Esophagus squamous epithelium (tissue), 4 donors: ENCODE measurements around the gene DENND2A.

Source experiments
- POLR2A ChIP-seq, 4 donors: fragments of 450-650 bp; IDR thresholded peaks; one replicate each; pipeline ENCODE4 v1.6.1; 2017; ENCODE audit warnings: antibody characterized with exemption in 4 of 4, mild to moderate bottlenecking in 4 of 4, moderate library complexity in 3 of 4
- TF ChIP-seq, protein P1 (sequence below), 6 experiments: fragments of 450-650 bp in 4 of 6; fragments of 200-600 bp in 2 of 6; sonication (generic) in 2 of 6; IDR thresholded peaks; one replicate each; pipeline ENCODE4 v1.5.1; 2016 to 2019; ENCODE audit warnings: antibody characterized with exemption in 6 of 6, mild to moderate bottlenecking in 4 of 6, moderate library complexity in 4 of 6

DNA sequence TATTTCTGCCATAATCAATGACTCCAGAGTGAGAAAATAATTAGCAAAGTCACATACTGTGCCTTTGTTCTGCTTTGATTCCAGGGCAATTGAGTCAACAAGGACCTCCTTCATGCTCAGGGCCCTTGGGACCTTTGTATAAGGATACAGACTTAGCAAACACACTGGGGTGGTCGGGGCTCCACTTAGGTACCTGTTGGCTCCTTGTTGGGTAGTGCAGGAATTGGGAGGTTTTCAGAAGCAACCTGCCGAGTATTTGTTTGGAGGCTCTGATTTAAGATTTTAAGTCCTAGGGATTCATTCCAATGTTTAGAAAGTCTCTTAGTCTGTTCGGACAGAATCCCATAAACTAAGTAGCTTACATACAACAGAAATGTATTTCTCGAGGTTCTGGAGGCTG, 35.1 kb upstream of the DENND2A start:
- TF ChIP-seq, protein P1, sequence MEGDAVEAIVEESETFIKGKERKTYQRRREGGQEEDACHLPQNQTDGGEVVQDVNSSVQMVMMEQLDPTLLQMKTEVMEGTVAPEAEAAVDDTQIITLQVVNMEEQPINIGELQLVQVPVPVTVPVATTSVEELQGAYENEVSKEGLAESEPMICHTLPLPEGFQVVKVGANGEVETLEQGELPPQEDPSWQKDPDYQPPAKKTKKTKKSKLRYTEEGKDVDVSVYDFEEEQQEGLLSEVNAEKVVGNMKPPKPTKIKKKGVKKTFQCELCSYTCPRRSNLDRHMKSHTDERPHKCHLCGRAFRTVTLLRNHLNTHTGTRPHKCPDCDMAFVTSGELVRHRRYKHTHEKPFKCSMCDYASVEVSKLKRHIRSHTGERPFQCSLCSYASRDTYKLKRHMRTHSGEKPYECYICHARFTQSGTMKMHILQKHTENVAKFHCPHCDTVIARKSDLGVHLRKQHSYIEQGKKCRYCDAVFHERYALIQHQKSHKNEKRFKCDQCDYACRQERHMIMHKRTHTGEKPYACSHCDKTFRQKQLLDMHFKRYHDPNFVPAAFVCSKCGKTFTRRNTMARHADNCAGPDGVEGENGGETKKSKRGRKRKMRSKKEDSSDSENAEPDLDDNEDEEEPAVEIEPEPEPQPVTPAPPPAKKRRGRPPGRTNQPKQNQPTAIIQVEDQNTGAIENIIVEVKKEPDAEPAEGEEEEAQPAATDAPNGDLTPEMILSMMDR (IDR thresholded peaks at IDR 0.05) = no peak
- no peak for TF ChIP-seq POLR2A (IDR thresholded peaks at IDR 0.05)
